Mucosa of descending colon (tissue), 3 donors: Measurements from ENCODE around the gene MTMR6. TPM values are rescaled to one million over a fixed set of nuclear protein-coding genes. Genes with fewer than 3 reads are reported as not detected.

Source experiments
- ATAC-seq: fragments of 200-7000 bp; cut with Tn5 transposase; one replicate; pipeline ENCODE4 v1.9.1; 2020; ENCODE audit warnings: mild to moderate bottlenecking, moderate library complexity
- DNase-seq, 3 donors: peaks; one replicate each; pipeline ENCODE4 v3.0.0-alpha.2; 2020
- H3K36me3 ChIP-seq: fragments of 200-600 bp; one replicate; pipeline ENCODE4 v1.8.0; 2021; ENCODE audit warnings: low read depth, mild to moderate bottlenecking
- H3K4me1 ChIP-seq: fragments of 200-600 bp; one replicate; pipeline ENCODE4 v1.8.0; 2021; ENCODE audit warnings: low read depth, mild to moderate bottlenecking
- H3K4me3 ChIP-seq: fragments of 200-600 bp; one replicate; pipeline ENCODE4 v1.8.0; 2021; ENCODE audit warnings: mild to moderate bottlenecking
- H3K9me3 ChIP-seq: fragments of 200-600 bp; one replicate; pipeline ENCODE4 v1.8.0; 2021; ENCODE audit warnings: mild to moderate bottlenecking
- intact Hi-C, 2 donors: fragments of 100-400 bp; cut with DNase I in 1 of 2; cut with micrococcal nuclease in 1 of 2; formaldehyde crosslinking; loops; one replicate each; pipeline versions ENCODE4 v1.11.0 to v1.11.1; 2022; cut with DNase I, micrococcal nuclease
- total RNA-seq, 3 donors: library from RNA; stranded (reverse); fragmentation: NEBNext Ultra II Directional in 2 of 3; extraction: Animal tissue kit (Norgen Biotek cat#: 25700) in 2 of 3; gene quantifications; one replicate each; pipeline versions ENCODE4 v1.2.1 to v1.2.4, GENCODE V29; 2021 to 2023
- TF ChIP-seq, protein P1 (sequence below): fragments of 200-600 bp; IDR thresholded peaks from one replicate; pipeline ENCODE4 v1.8.0; 2022; ENCODE audit warnings: antibody characterized with exemption, mild to moderate bottlenecking
- donor health status: DM: no; HTN: no; CAD: no; lungs with moderate emphysema.
- donor health status: DM: no; HTN: no; CAD: no.
- donor health status: DM: no; HTN: yes; CAD: no.

MTMR6 gene
- total RNA-seq, 3 donors from 2014 or later: 10.8 to 18.5 (median 13.7) TPM

DNA sequence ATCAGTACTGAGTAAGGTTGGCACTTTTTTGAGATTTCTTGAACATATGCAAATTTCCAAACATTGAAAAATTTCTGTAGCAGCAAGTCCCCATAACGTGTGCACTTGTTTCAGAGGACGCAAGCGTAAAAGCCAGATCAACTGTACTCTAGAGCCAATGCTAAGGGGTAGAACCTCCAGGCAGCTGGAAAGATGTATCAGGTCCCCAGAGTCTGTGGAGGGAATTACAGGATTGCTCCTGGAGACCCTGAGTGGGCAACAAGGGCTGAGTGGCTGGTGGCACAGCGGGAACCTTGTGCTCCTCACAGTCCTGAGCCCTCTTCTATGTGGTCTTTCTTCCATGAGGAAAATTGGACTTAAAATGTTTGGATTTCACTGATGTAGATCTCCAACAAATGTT is 61.3 kb downstream of the MTMR6 start:
- Histone ChIP-seq H3K4me1 (no peaks in the 10 kb centered on the region), H3K4me3 (no peak overlapping the region), H3K9me3 (no peaks in the 10 kb centered on the region), H3K36me3 (no peaks in the 10 kb centered on the region)
- ATAC-seq (no peak), DNase-seq (no peak)
- intact Hi-C loops: no loop called here
- TF ChIP-seq, protein P1, sequence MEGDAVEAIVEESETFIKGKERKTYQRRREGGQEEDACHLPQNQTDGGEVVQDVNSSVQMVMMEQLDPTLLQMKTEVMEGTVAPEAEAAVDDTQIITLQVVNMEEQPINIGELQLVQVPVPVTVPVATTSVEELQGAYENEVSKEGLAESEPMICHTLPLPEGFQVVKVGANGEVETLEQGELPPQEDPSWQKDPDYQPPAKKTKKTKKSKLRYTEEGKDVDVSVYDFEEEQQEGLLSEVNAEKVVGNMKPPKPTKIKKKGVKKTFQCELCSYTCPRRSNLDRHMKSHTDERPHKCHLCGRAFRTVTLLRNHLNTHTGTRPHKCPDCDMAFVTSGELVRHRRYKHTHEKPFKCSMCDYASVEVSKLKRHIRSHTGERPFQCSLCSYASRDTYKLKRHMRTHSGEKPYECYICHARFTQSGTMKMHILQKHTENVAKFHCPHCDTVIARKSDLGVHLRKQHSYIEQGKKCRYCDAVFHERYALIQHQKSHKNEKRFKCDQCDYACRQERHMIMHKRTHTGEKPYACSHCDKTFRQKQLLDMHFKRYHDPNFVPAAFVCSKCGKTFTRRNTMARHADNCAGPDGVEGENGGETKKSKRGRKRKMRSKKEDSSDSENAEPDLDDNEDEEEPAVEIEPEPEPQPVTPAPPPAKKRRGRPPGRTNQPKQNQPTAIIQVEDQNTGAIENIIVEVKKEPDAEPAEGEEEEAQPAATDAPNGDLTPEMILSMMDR: no peak

DNA sequence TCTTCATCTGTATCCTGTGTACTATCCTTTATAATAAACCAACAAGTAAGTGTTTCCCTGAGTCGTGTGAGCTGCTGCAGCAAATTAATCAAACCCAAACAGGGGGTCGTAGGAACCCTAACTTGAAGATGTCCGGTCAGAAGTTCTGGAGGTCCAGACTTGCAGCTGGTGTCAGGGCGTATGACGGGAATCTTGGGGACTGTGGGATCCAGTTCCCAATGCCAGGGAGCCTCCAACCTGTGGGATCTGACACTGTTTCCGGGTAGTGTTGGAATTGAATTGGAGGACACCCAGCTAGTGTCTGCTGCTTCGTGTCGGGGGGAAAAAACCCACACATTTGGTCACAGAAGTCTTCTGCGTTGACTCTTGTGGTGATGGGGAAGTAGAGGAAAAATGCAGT is 63.1 kb downstream of the MTMR6 start:
- no peaks in the 10 kb centered on the region for H3K9me3 ChIP-seq

DNA sequence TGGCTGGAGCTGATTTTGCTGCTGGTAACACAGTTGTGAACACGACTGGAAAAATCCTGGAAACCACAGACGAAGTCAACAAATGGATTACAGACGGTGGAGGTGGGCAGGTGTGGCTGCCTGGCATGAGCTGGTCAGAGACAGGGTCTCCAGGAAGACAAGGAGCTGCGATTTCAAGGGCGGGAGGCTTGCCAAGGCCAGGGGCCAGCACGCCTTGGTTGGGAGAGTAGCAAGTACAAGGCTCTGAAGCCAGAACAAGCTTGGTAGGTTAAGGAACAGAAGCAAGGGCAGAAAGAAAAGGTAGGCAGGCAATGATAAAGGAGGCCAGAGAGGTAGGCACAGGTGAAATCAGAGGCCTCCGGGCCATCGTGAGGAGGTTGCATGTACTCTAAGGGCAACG is 64.5 kb downstream of the MTMR6 start:
- ATAC-seq (no peak), DNase-seq (no peak)
- no peaks in the 10 kb centered on the region for H3K36me3 ChIP-seq
- H3K4me1 ChIP-seq: no peaks in the 10 kb centered on the region
- no peaks in the 10 kb centered on the region for H3K9me3 ChIP-seq
- intact Hi-C loops: no loop called here
- H3K4me3 ChIP-seq: no peak overlapping the region
- TF ChIP-seq, protein P1: no peak

More for the DNA sequence above, 63.1 kb downstream of the MTMR6 start:
- ATAC-seq (no peak), DNase-seq (no peak)
- TF ChIP-seq, protein P1: no peak
- Histone ChIP-seq H3K4me3 (no peak overlapping the region), H3K4me1 (no peaks in the 10 kb centered on the region), H3K36me3 (no peaks in the 10 kb centered on the region)
- intact Hi-C loops: no loop called here

DNA sequence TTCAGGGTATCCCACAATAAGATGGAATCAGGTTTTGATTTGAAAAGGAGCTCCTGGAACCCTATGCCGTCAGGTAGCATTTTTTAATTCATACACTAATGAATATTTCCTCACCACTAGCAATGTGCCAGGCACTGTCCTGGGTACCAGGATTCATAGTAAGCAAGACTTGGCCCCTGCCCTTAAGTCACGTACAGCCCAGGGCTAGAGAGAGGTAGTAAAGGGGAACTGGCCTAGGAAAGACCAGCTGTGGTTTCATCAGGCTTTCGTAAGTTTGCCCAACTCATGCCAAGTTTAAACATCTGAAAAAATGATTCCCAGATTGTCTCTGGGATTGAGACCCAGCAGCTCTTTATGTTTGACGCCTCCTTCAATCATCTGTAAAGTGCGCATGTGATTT is 69.3 kb downstream of the MTMR6 start:
- no peaks in the 10 kb centered on the region for H3K9me3 ChIP-seq
- H3K4me3 ChIP-seq: no peak overlapping the region
- H3K4me1 ChIP-seq: no peaks in the 10 kb centered on the region
- TF ChIP-seq, protein P1: no peak
- no peak for ATAC-seq
- intact Hi-C loops: no loop called here
- DNase-seq: no peak
- no peaks in the 10 kb centered on the region for H3K36me3 ChIP-seq

DNA sequence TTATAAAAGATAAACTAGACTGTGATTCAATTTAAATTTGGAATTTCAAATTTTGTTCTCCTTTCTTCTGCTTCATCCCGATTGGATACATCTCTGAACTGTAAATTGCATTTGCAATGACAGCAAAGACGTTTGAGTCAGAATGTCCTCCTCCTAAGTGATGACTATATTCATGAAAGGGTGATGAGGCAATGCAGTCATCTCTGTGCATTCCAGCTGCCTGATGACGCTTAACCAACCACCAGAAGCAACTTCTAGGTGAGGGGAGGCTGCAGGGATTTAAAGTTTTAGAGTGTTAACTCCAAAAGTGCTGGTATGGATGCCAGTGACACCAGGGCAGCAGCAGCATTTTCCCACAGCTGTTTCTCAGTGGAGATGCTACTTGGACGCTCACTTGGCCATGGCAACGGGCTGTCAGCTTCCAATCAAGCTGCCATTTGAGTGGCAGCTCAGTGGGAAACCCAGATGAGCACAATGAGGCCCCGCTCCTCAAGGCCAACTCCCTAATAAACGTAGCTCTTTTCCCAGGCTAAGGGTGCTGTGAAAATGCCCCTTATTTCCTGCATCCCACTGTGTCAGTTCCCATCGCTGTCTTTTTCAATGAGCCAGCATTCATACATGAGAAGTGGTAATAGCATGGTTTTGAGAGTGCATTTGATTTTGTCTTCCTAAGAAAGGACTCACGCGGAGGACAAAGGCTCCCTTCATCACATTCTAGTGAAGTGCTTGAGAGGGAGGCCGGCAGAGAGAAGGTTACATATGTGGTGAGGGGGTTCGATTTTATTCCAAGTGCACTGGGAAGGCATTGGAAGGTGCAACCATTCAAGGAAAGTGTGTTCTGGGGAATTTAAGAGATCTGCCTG is 70.0 kb downstream of the MTMR6 start:
- Histone ChIP-seq H3K36me3 (no peaks in the 10 kb centered on the region), H3K4me1 (no peaks in the 10 kb centered on the region), H3K4me3 (no peak overlapping the region), H3K9me3 (no peaks in the 10 kb centered on the region)
- TF ChIP-seq, protein P1: no peak
- DNase-seq (no peak), ATAC-seq (no peak)
- intact Hi-C loops: no loop called here

DNA sequence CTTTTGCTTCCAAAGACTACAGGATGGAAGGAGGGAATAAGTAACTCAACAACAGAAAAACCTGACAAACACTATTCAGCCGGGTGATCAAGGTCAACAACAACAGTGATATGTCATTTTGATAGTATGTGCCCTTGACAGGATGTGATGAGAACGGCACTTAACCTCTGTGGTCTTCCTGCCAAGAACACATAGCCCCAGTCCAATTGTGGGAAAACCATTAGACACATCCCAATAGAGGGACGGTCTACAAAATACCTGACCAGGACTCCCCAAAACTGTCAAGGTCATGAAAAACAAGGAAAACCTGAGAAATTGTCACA is 72.1 kb downstream of the MTMR6 start:
- intact Hi-C loops: no loop called here
- Histone ChIP-seq H3K4me3 (no peak overlapping the region), H3K4me1 (no peaks in the 10 kb centered on the region), H3K9me3 (no peaks in the 10 kb centered on the region), H3K36me3 (no peaks in the 10 kb centered on the region)
- ATAC-seq: no peak
- TF ChIP-seq, protein P1: no peak
- no peak for DNase-seq
